Measurements from ENCODE around the gene ABCA9. TPM values are rescaled to one million over a fixed set of nuclear protein-coding genes. Genes with fewer than 3 reads are reported as not detected.

Gene ABCA9
- total and polyA plus RNA-seq, 2 experiments from 2014 or later: 0.24 to 0.65 TPM

- DNase-seq: no peak
- H3K79me2 ChIP-seq (ENCODE audit: insufficient read depth): no peaks in the 10 kb centered on the region
- H3K9ac ChIP-seq: no peak overlapping the region
- no peaks in the 10 kb centered on the region for H3F3A ChIP-seq (ENCODE audit: insufficient read depth)
- no peaks in the 10 kb centered on the region for H4K20me1 ChIP-seq (ENCODE audit: insufficient read depth)
- no peak overlapping the region for H3K27ac ChIP-seq
- no peaks in the 10 kb centered on the region for H3K9me2 ChIP-seq (ENCODE audit: insufficient read depth)
- in situ Hi-C loops (cut with MboI): no loop called here
- no peak overlapping the region for H3K4me2 ChIP-seq (ENCODE audit: unreplicated experiment)
- H2AFZ ChIP-seq: no peak overlapping the region
- H3K27me3 ChIP-seq (replicated peaks; ENCODE audit: insufficient read depth): no peaks in the 10 kb centered on the region
- WGBS, 2 experiments (ENCODE audit: low coverage in 1 of 2, low lambda C conversion rate in 2 of 2, missing lambda C conversion rate in 2 of 2): 92 to 95% methylated on average over 5 of the region's 5 CpGs
- H3K4me3 ChIP-seq: no peak overlapping the region
- H3K4me1 ChIP-seq (ENCODE audit: insufficient read depth): no peaks in the 10 kb centered on the region
- no peaks in the 10 kb centered on the region for H3K9me3 ChIP-seq (ENCODE audit: low read depth)
- no peak for TF ChIP-seq EZH2 (IDR thresholded peaks at IDR 0.05; ENCODE audit: insufficient read depth, poor library complexity, severe bottlenecking)
- TF ChIP-seq EZH2phosphoT487 (IDR thresholded peaks at IDR 0.05; ENCODE audit: insufficient read depth, low read depth): no peak
- no peaks in the 10 kb centered on the region for H3K36me3 ChIP-seq (ENCODE audit: low read depth)
These were observed 8.6 kb upstream of the ABCA9 start for GRCh38 chr17:69069226-69069750.

GRCh38 chr17:69067274-69068047 is 6.7 kb upstream of the ABCA9 start:
- Histone ChIP-seq H3K36me3 (ENCODE audit: low read depth) (no peaks in the 10 kb centered on the region), H3K79me2 (ENCODE audit: insufficient read depth) (no peaks in the 10 kb centered on the region), H3K4me3 (no peak overlapping the region), H3K9me3 (ENCODE audit: low read depth) (no peaks in the 10 kb centered on the region), H4K20me1 (ENCODE audit: insufficient read depth) (no peaks in the 10 kb centered on the region), H3K27ac (no peak overlapping the region), H3K4me2 (ENCODE audit: unreplicated experiment) (no peak overlapping the region), H3K4me1 (ENCODE audit: insufficient read depth) (no peaks in the 10 kb centered on the region), H2AFZ (no peak overlapping the region), H3K27me3 (replicated peaks; ENCODE audit: insufficient read depth) (no peaks in the 10 kb centered on the region), H3K9ac (no peak overlapping the region), H3K9me2 (ENCODE audit: insufficient read depth) (no peaks in the 10 kb centered on the region), H3F3A (ENCODE audit: insufficient read depth) (no peaks in the 10 kb centered on the region)
- in situ Hi-C loops (cut with MboI): no loop called here
- DNase-seq: no peak
- TF ChIP-seq EZH2 (IDR thresholded peaks at IDR 0.05; ENCODE audit: insufficient read depth, poor library complexity, severe bottlenecking) (no peak), EZH2phosphoT487 (IDR thresholded peaks at IDR 0.05; ENCODE audit: insufficient read depth, low read depth) (no peak)
- WGBS, 2 experiments (ENCODE audit: low coverage in 1 of 2, low lambda C conversion rate in 2 of 2, missing lambda C conversion rate in 2 of 2): 86 to 88% methylated on average over 4 of the region's 4 CpGs

- no peaks in the 10 kb centered on the region for H3K9me2 ChIP-seq (ENCODE audit: insufficient read depth)
- in situ Hi-C loops (cut with MboI): no loop called here
- no peaks in the 10 kb centered on the region for H3K36me3 ChIP-seq (ENCODE audit: low read depth)
- no peaks in the 10 kb centered on the region for H4K20me1 ChIP-seq (ENCODE audit: insufficient read depth)
- no peak for DNase-seq
- no peaks in the 10 kb centered on the region for H3K9me3 ChIP-seq (ENCODE audit: low read depth)
- no peak overlapping the region for H3K4me3 ChIP-seq
- no peak overlapping the region for H3K9ac ChIP-seq
- 0 out of 2 replicates have a peak, but pooled peaks cover 3% of the 10 kb centered on the region for H3F3A ChIP-seq (ENCODE audit: insufficient read depth)
- H3K27ac ChIP-seq: no peak overlapping the region
- peaks cover 7% of the 10 kb centered on the region for H3K4me1 ChIP-seq (ENCODE audit: insufficient read depth)
- no peaks in the 10 kb centered on the region for H3K79me2 ChIP-seq (ENCODE audit: insufficient read depth)
- no peak overlapping the region for H3K4me2 ChIP-seq (ENCODE audit: unreplicated experiment)
- no peak for TF ChIP-seq EZH2 (IDR thresholded peaks at IDR 0.05; ENCODE audit: insufficient read depth, poor library complexity, severe bottlenecking)
- TF ChIP-seq EZH2phosphoT487 (IDR thresholded peaks at IDR 0.05; ENCODE audit: insufficient read depth, low read depth): no peak
- no peak overlapping the region for H2AFZ ChIP-seq
- H3K27me3 ChIP-seq (replicated peaks; ENCODE audit: insufficient read depth): no peaks in the 10 kb centered on the region
- 92 to 94% methylated on average over 7 of the region's 7 CpGs for WGBS, 2 experiments (ENCODE audit: low coverage in 1 of 2, low lambda C conversion rate in 2 of 2, missing lambda C conversion rate in 2 of 2)
These were observed 5.8 kb upstream of the ABCA9 start for GRCh38 chr17:69066482-69066881.

DNA sequence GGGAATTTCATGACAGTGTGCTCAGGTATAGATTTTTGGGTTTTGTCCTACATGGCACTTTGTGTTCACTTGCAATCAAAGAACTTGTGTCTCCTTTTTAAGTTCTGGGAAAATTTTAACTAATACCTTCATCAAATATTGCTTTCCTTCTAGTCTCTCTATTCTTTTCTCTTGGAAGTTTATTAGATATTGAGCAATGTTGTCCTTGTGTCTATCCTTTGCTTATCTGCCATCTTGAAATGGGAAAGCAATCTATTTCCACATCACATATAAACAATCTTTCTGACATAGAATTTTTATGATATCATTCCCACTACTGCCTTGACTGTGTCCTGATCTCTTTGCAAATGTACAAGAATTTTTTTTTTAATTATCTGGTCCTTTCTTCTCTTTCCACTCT is 4.4 kb upstream of the ABCA9 start:
- no peaks in the 10 kb centered on the region for H3K79me2 ChIP-seq (ENCODE audit: insufficient read depth)
- in situ Hi-C loops (cut with MboI): no loop called here
- DNase-seq: no peak
- H3K27me3 ChIP-seq (replicated peaks; ENCODE audit: insufficient read depth): no peaks in the 10 kb centered on the region
- H3K4me1 ChIP-seq (ENCODE audit: insufficient read depth): peaks cover 19% of the 10 kb centered on the region
- TF ChIP-seq EZH2 (IDR thresholded peaks at IDR 0.05; ENCODE audit: insufficient read depth, poor library complexity, severe bottlenecking) (no peak), EZH2phosphoT487 (IDR thresholded peaks at IDR 0.05; ENCODE audit: insufficient read depth, low read depth) (no peak)
- no peaks in the 10 kb centered on the region for H4K20me1 ChIP-seq (ENCODE audit: insufficient read depth)
- H3K4me2 ChIP-seq (ENCODE audit: unreplicated experiment): no peak overlapping the region
- H2AFZ ChIP-seq: no peak overlapping the region
- no peak overlapping the region for H3K4me3 ChIP-seq
- H3K9me2 ChIP-seq (ENCODE audit: insufficient read depth): no peaks in the 10 kb centered on the region
- peaks cover 13% of the 10 kb centered on the region; the same call in 1 of the 2 replicates for H3F3A ChIP-seq (ENCODE audit: insufficient read depth)
- H3K9ac ChIP-seq: no peak overlapping the region
- no peaks in the 10 kb centered on the region for H3K36me3 ChIP-seq (ENCODE audit: low read depth)
- H3K9me3 ChIP-seq (ENCODE audit: low read depth): no peaks in the 10 kb centered on the region
- no peak overlapping the region for H3K27ac ChIP-seq

Measured in GM23248 (cell line).